Measurements from ENCODE around the gene CNTNAP4.

DNA sequence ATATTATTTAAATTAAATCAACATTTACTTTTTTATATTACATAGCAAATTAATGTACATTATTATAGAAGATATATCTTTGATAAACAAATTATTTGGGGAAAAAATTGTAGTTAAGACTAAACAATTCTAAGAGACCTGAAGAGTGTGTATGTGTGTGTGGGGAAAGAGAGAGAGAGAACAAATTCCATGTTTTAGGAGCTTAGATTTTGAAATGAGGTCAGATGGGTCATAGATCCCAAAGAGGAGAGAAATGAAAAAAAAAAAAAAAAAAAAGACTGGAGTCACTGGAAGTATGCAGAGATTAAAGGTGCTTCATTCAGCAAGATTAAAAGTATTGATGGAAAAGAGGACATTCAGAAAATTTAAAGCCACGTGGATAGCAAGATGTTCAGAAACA, 206.8 kb downstream of the CNTNAP4 start:
- TF ChIP-seq CTCF (IDR thresholded peaks at IDR 0.05; ENCODE audit: poor library complexity): no peak
- TF ChIP-seq EZH2 (IDR thresholded peaks at IDR 0.05; ENCODE audit: borderline replicate concordance): no peak
- TF ChIP-seq EZH2phosphoT487 (IDR thresholded peaks at IDR 0.05; ENCODE audit: low read depth, severe bottlenecking, unreplicated experiment): no peak
